ENCODE measurements around the gene SNAPC2.
"Not testable (repeated sequence)": the region's sequence is repeated elsewhere in the genome, so short reads cannot be mapped to it uniquely, and the experiment has no call there.

Gene SNAPC2

GRCh38 chr19:7888826-7889217 lies 31.3 kb upstream of the SNAPC2 start:
- no peak for DNase-seq (ENCODE audit: low spot score)

- not testable (repeated sequence) for DNase-seq (ENCODE audit: low spot score)
Observed at GRCh38 chr19:7893362-7894101, 26.6 kb upstream of the SNAPC2 start.

- no peak for DNase-seq (ENCODE audit: low spot score)
Observed at GRCh38 chr19:7894612-7895309, 25.4 kb upstream of the SNAPC2 start.

- no peak for DNase-seq (ENCODE audit: low spot score)
Observed at GRCh38 chr19:7895565-7895964, 24.6 kb upstream of the SNAPC2 start.

GRCh38 chr19:7897292-7897691 lies 22.8 kb upstream of the SNAPC2 start:
- DNase-seq (ENCODE audit: low spot score): no peak

GRCh38 chr19:7898967-7899366 lies 21.2 kb upstream of the SNAPC2 start:
- DNase-seq (ENCODE audit: low spot score): no peak

- no peak for DNase-seq (ENCODE audit: low spot score)
Observed at GRCh38 chr19:7899751-7900378, 20.3 kb upstream of the SNAPC2 start.

GRCh38 chr19:7900401-7900870 lies 19.7 kb upstream of the SNAPC2 start:
- DNase-seq (ENCODE audit: low spot score): no peak

- DNase-seq (ENCODE audit: low spot score): no peak
Observed at GRCh38 chr19:7900931-7901330, 19.2 kb upstream of the SNAPC2 start.

GRCh38 chr19:7901337-7901736 lies 18.8 kb upstream of the SNAPC2 start:
- DNase-seq (ENCODE audit: low spot score): no peak

GRCh38 chr19:7902796-7903243 lies 17.3 kb upstream of the SNAPC2 start:
- DNase-seq (ENCODE audit: low spot score): no peak

GRCh38 chr19:7903244-7904073 lies 16.7 kb upstream of the SNAPC2 start, which contains the start of gene MAP2K7:
MAP2K7 (plus strand) TSS chr19:7903877; CDS start chr19:7903945, 68 bp downstream.
- peak; percentile 99 for DNase-seq (ENCODE audit: low spot score)

GRCh38 chr19:7904074-7905020 lies 15.8 kb upstream of the SNAPC2 start:
- DNase-seq (ENCODE audit: low spot score): no peak

GRCh38 chr19:7905268-7905667 lies 14.9 kb upstream of the SNAPC2 start:
- DNase-seq (ENCODE audit: low spot score): no peak

- no peak for DNase-seq (ENCODE audit: low spot score)
Observed at GRCh38 chr19:7905859-7906258, 14.3 kb upstream of the SNAPC2 start.

GRCh38 chr19:7907122-7907521 lies 13.0 kb upstream of the SNAPC2 start:
- DNase-seq (ENCODE audit: low spot score): no peak

- no peak for DNase-seq (ENCODE audit: low spot score)
Observed at GRCh38 chr19:7907544-7907943, 12.6 kb upstream of the SNAPC2 start.

- DNase-seq (ENCODE audit: low spot score): no peak
Observed at GRCh38 chr19:7908078-7908699, 11.9 kb upstream of the SNAPC2 start.

- DNase-seq (ENCODE audit: low spot score): no peak
Observed at GRCh38 chr19:7908742-7909461, 11.2 kb upstream of the SNAPC2 start.

All from cerebellar cortex (tissue), 1 donor.